ENCODE results near the gene SETD5.

Gene SETD5

GRCh38 chr3:9415485-9416138 is 18.2 kb downstream of the SETD5 start:
- no peak overlapping the region for H3K4me3 Mint-ChIP-seq
- peaks cover 29% of the 10 kb centered on the region for H3K4me1 Mint-ChIP-seq
- DNase-seq (ENCODE audit: low spot score in 2 of 2) (no peak), ATAC-seq (no peak)
- H3K27ac Mint-ChIP-seq: peak overlapping the region; percentile 38
- H3K36me3 Mint-ChIP-seq: peaks cover 50% of the 10 kb centered on the region
- no peaks in the 10 kb centered on the region for H3K9me3 Mint-ChIP-seq

GRCh38 chr3:9416139-9416780 is 18.8 kb downstream of the SETD5 start:
- Mint-ChIP-seq H3K4me3 (no peak overlapping the region), H3K9me3 (no peaks in the 10 kb centered on the region), H3K4me1 (peaks cover 36% of the 10 kb centered on the region), H3K36me3 (peaks cover 56% of the 10 kb centered on the region), H3K27ac (peak overlapping the region; percentile 38)
- ATAC-seq: peak; percentile 52
- no peak for DNase-seq (ENCODE audit: low spot score in 2 of 2)

- Mint-ChIP-seq H3K27ac (peak overlapping the region; percentile 18), H3K36me3 (peaks cover 77% of the 10 kb centered on the region), H3K4me1 (peaks cover 40% of the 10 kb centered on the region), H3K9me3 (no peaks in the 10 kb centered on the region), H3K4me3 (no peak overlapping the region)
- ATAC-seq (no peak), DNase-seq (ENCODE audit: low spot score in 2 of 2) (no peak)
Measured at GRCh38 chr3:9420850-9421549, 23.6 kb downstream of the SETD5 start.

- ATAC-seq: peak; percentile 72
- H3K36me3 Mint-ChIP-seq: peaks cover 77% of the 10 kb centered on the region
- DNase-seq (ENCODE audit: low spot score in 2 of 2): no peak
- no peaks in the 10 kb centered on the region for H3K9me3 Mint-ChIP-seq
- H3K27ac Mint-ChIP-seq: peak overlapping the region; percentile 87
- H3K4me3 Mint-ChIP-seq: peak overlapping the region; percentile 3
- H3K4me1 Mint-ChIP-seq: peaks cover 38% of the 10 kb centered on the region
Measured at GRCh38 chr3:9422712-9423424, 25.5 kb downstream of the SETD5 start.

GRCh38 chr3:9428411-9428810 is 31.0 kb downstream of the SETD5 start:
- H3K4me3 Mint-ChIP-seq: no peak overlapping the region
- H3K4me1 Mint-ChIP-seq: peaks cover 13% of the 10 kb centered on the region
- ATAC-seq (no peak), DNase-seq (ENCODE audit: low spot score in 2 of 2) (no peak)
- H3K36me3 Mint-ChIP-seq: peaks cover 100% of the 10 kb centered on the region
- H3K27ac Mint-ChIP-seq: peak overlapping the region; percentile 37
- H3K9me3 Mint-ChIP-seq: no peaks in the 10 kb centered on the region

- ATAC-seq (no peak), DNase-seq (ENCODE audit: low spot score in 2 of 2) (no peak)
- peaks cover 11% of the 10 kb centered on the region for H3K4me1 Mint-ChIP-seq
- H3K4me3 Mint-ChIP-seq: no peak overlapping the region
- H3K9me3 Mint-ChIP-seq: no peaks in the 10 kb centered on the region
- H3K27ac Mint-ChIP-seq: no peak overlapping the region
- peaks cover 100% of the 10 kb centered on the region for H3K36me3 Mint-ChIP-seq
Measured at GRCh38 chr3:9430733-9431132, 33.3 kb downstream of the SETD5 start.

- Mint-ChIP-seq H3K36me3 (peaks cover 100% of the 10 kb centered on the region), H3K4me3 (no peak overlapping the region), H3K4me1 (peaks cover 21% of the 10 kb centered on the region), H3K27ac (no peak overlapping the region), H3K9me3 (no peaks in the 10 kb centered on the region)
- ATAC-seq (no peak), DNase-seq (ENCODE audit: low spot score in 2 of 2) (no peak)
Measured at GRCh38 chr3:9433627-9434521, 36.5 kb downstream of the SETD5 start.

- H3K4me3 Mint-ChIP-seq: no peak overlapping the region
Measured at GRCh38 chr3:9435316-9435715, 37.9 kb downstream of the SETD5 start.

GRCh38 chr3:9439331-9439730 is 41.9 kb downstream of the SETD5 start:
- peaks cover 100% of the 10 kb centered on the region for H3K36me3 Mint-ChIP-seq

More at GRCh38 chr3:9435316-9435715, 37.9 kb downstream of the SETD5 start:
- Mint-ChIP-seq H3K36me3 (peaks cover 100% of the 10 kb centered on the region), H3K27ac (no peak overlapping the region), H3K9me3 (no peaks in the 10 kb centered on the region), H3K4me1 (peaks cover 17% of the 10 kb centered on the region)
- DNase-seq (ENCODE audit: low spot score in 2 of 2) (no peak), ATAC-seq (no peak)

GRCh38 chr3:9441501-9442221 is 44.2 kb downstream of the SETD5 start:
- Mint-ChIP-seq H3K4me3 (no peak overlapping the region), H3K27ac (no peak overlapping the region), H3K36me3 (peaks cover 100% of the 10 kb centered on the region), H3K4me1 (peaks cover 5% of the 10 kb centered on the region), H3K9me3 (no peaks in the 10 kb centered on the region)
- no peak for ATAC-seq
- DNase-seq (ENCODE audit: low spot score in 2 of 2): no peak

More at GRCh38 chr3:9439331-9439730, 41.9 kb downstream of the SETD5 start:
- Mint-ChIP-seq H3K4me3 (no peak overlapping the region), H3K4me1 (peaks cover 17% of the 10 kb centered on the region), H3K9me3 (no peaks in the 10 kb centered on the region), H3K27ac (no peak overlapping the region)
- ATAC-seq (no peak), DNase-seq (ENCODE audit: low spot score in 2 of 2) (no peak)

- Mint-ChIP-seq H3K4me3 (no peak overlapping the region), H3K9me3 (no peaks in the 10 kb centered on the region), H3K4me1 (peaks cover 31% of the 10 kb centered on the region), H3K36me3 (peaks cover 99% of the 10 kb centered on the region), H3K27ac (peak overlapping the region; percentile 35)
- ATAC-seq: no peak
- no peak for DNase-seq (ENCODE audit: low spot score in 2 of 2)
Measured at GRCh38 chr3:9448071-9448470, 50.7 kb downstream of the SETD5 start.

GRCh38 chr3:9448643-9449042 is 51.2 kb downstream of the SETD5 start:
- Mint-ChIP-seq H3K9me3 (no peaks in the 10 kb centered on the region), H3K4me3 (no peak overlapping the region), H3K27ac (peak overlapping the region; percentile 35), H3K36me3 (peaks cover 99% of the 10 kb centered on the region), H3K4me1 (peaks cover 33% of the 10 kb centered on the region)
- peak; percentile 89 for ATAC-seq
- DNase-seq (ENCODE audit: low spot score in 2 of 2): no peak

- ATAC-seq: no peak
- H3K9me3 Mint-ChIP-seq: no peaks in the 10 kb centered on the region
- peaks cover 33% of the 10 kb centered on the region for H3K4me1 Mint-ChIP-seq
- peak overlapping the region; percentile 35 for H3K27ac Mint-ChIP-seq
- no peak overlapping the region for H3K4me3 Mint-ChIP-seq
- DNase-seq (ENCODE audit: low spot score in 2 of 2): no peak
- peaks cover 99% of the 10 kb centered on the region for H3K36me3 Mint-ChIP-seq
Measured at GRCh38 chr3:9450126-9450525, 52.7 kb downstream of the SETD5 start.

GRCh38 chr3:9450991-9451390 is 53.6 kb downstream of the SETD5 start:
- peaks cover 33% of the 10 kb centered on the region for H3K4me1 Mint-ChIP-seq
- no peak for ATAC-seq
- no peak overlapping the region for H3K4me3 Mint-ChIP-seq
- H3K36me3 Mint-ChIP-seq: peaks cover 99% of the 10 kb centered on the region
- H3K27ac Mint-ChIP-seq: no peak overlapping the region
- H3K9me3 Mint-ChIP-seq: no peaks in the 10 kb centered on the region
- no peak for DNase-seq (ENCODE audit: low spot score in 2 of 2)
